Mucosa of descending colon (tissue), 3 donors: ENCODE measurements around the gene AZU1. TPM values are rescaled to one million over a fixed set of nuclear protein-coding genes. Genes with fewer than 3 reads are reported as not detected.

ENCODE experiments used
- ATAC-seq: fragments of 200-7000 bp; cut with Tn5 transposase; one replicate; pipeline ENCODE4 v1.9.1; 2020; ENCODE audit warnings: mild to moderate bottlenecking, moderate library complexity
- DNase-seq, 3 donors: peaks; one replicate each; pipeline ENCODE4 v3.0.0-alpha.2; 2020
- H3K36me3 ChIP-seq: fragments of 200-600 bp; one replicate; pipeline ENCODE4 v1.8.0; 2021; ENCODE audit warnings: low read depth, mild to moderate bottlenecking
- H3K4me1 ChIP-seq: fragments of 200-600 bp; one replicate; pipeline ENCODE4 v1.8.0; 2021; ENCODE audit warnings: low read depth, mild to moderate bottlenecking
- H3K4me3 ChIP-seq: fragments of 200-600 bp; one replicate; pipeline ENCODE4 v1.8.0; 2021; ENCODE audit warnings: mild to moderate bottlenecking
- H3K9me3 ChIP-seq: fragments of 200-600 bp; one replicate; pipeline ENCODE4 v1.8.0; 2021; ENCODE audit warnings: mild to moderate bottlenecking
- intact Hi-C, 2 donors: fragments of 100-400 bp; cut with DNase I in 1 of 2; cut with micrococcal nuclease in 1 of 2; formaldehyde crosslinking; loops; one replicate each; pipeline versions ENCODE4 v1.11.0 to v1.11.1; 2022; cut with DNase I, micrococcal nuclease
- total RNA-seq, 3 donors: library from RNA; stranded (reverse); fragmentation: NEBNext Ultra II Directional in 2 of 3; extraction: Animal tissue kit (Norgen Biotek cat#: 25700) in 2 of 3; gene quantifications; one replicate each; pipeline versions ENCODE4 v1.2.1 to v1.2.4, GENCODE V29; 2021 to 2023
- TF ChIP-seq, protein P1 (sequence below): fragments of 200-600 bp; IDR thresholded peaks from one replicate; pipeline ENCODE4 v1.8.0; 2022; ENCODE audit warnings: antibody characterized with exemption, mild to moderate bottlenecking
- donor health status: DM: no; HTN: no; CAD: no; lungs with moderate emphysema.
- donor health status: DM: no; HTN: no; CAD: no.
- donor health status: DM: no; HTN: yes; CAD: no.

Gene AZU1
- total RNA-seq, 3 donors from 2014 or later, result 0.25 TPM; not detected in 2

- TF ChIP-seq, protein P1, sequence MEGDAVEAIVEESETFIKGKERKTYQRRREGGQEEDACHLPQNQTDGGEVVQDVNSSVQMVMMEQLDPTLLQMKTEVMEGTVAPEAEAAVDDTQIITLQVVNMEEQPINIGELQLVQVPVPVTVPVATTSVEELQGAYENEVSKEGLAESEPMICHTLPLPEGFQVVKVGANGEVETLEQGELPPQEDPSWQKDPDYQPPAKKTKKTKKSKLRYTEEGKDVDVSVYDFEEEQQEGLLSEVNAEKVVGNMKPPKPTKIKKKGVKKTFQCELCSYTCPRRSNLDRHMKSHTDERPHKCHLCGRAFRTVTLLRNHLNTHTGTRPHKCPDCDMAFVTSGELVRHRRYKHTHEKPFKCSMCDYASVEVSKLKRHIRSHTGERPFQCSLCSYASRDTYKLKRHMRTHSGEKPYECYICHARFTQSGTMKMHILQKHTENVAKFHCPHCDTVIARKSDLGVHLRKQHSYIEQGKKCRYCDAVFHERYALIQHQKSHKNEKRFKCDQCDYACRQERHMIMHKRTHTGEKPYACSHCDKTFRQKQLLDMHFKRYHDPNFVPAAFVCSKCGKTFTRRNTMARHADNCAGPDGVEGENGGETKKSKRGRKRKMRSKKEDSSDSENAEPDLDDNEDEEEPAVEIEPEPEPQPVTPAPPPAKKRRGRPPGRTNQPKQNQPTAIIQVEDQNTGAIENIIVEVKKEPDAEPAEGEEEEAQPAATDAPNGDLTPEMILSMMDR, result no peak
- H3K4me3 ChIP-seq, result no peak overlapping the region
- ATAC-seq (peak; percentile 22), DNase-seq (peak in 1 of 3 donors; percentile 55)
- H3K9me3 ChIP-seq, result no peaks in the 10 kb centered on the region
- H3K36me3 ChIP-seq, result no peaks in the 10 kb centered on the region
- intact Hi-C loops, result no loop called here
- peaks cover 10% of the 10 kb centered on the region for H3K4me1 ChIP-seq
These were observed 44.0 kb downstream of the AZU1 start for GRCh38 chr19:871446-872265.

GRCh38 chr19:872266-872951, 44.8 kb downstream of the AZU1 start:
- TF ChIP-seq, protein P1, result no peak
- no peak overlapping the region for H3K4me3 ChIP-seq
- H3K4me1 ChIP-seq, result peaks cover 10% of the 10 kb centered on the region
- H3K9me3 ChIP-seq, result no peaks in the 10 kb centered on the region
- DNase-seq, result peak; percentile 90 to 94 (median 93)
- H3K36me3 ChIP-seq, result no peaks in the 10 kb centered on the region
- intact Hi-C loops, result no loop called here
- peak; percentile 84 for ATAC-seq

DNA sequence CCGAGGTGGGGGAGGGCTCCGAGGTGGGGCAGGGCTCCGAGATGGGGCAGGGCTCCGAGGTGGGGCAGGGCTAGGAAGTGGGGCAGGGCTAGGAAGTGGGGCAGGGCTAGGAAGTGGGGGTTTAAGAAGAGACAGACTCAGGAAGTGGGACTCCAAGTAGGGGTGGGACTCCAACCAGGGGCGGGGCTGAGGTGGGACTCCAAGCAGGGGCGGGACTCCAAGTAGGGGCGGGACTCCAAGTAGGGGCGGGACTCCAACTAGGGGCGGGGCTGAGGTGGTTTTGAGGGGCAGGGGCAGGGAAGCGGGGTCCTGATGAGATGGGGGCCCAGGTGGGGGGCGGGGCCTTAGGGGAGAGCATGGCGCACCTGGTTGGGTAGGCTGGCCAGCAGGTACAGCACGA, 45.4 kb downstream of the AZU1 start:
- no peak overlapping the region for H3K4me3 ChIP-seq
- DNase-seq (peak; percentile 77 to 88 (median 79)), ATAC-seq (peak; percentile 69)
- H3K36me3 ChIP-seq, result no peaks in the 10 kb centered on the region
- TF ChIP-seq, protein P1, result no peak
- peaks cover 10% of the 10 kb centered on the region for H3K4me1 ChIP-seq
- H3K9me3 ChIP-seq, result no peaks in the 10 kb centered on the region
- intact Hi-C loops, result no loop called here

- Histone ChIP-seq H3K4me3 (no peak overlapping the region), H3K36me3 (no peaks in the 10 kb centered on the region), H3K9me3 (no peaks in the 10 kb centered on the region), H3K4me1 (peaks cover 10% of the 10 kb centered on the region)
- no peak for ATAC-seq
- DNase-seq, result peak in 1 of 3 donors; percentile 53
- intact Hi-C loops, result no loop called here
- TF ChIP-seq, protein P1, result no peak
These were observed 46.0 kb downstream of the AZU1 start for GRCh38 chr19:873561-874041.

DNA sequence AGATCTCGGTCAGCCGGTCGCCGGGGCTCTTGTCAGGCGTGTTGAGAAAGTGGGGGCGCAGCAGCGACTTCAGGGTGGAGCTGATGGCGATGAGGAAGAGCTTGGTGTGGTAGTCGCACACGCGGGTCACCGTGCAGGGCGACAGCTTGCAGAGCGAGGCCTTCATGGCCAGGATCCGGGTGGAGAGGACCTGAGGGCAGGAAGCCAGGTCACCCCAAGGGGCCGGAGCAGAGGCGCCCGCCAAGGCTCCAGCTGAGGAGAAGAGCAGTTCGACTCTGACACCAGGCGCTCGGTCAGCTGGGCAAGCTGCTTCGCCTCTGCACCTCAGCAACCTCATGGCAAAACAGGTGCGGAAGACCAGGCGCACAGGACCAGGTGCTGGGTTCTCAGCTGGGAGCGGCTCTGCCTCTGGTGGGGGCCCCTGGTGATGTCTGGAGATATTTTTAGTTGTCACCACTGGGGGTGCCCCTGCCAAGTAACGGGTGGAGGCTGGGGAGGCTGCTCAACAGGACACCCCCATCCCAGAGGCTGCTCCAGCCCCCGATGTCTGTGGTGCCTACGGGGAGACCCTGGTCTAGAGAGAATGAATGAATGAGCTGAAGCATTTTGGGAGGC, 47.7 kb downstream of the AZU1 start:
- intact Hi-C loops, result no loop called here
- TF ChIP-seq, protein P1, result no peak

More for the DNA sequence above, 47.7 kb downstream of the AZU1 start:
- Histone ChIP-seq H3K4me3 (no peak overlapping the region), H3K36me3 (no peaks in the 10 kb centered on the region), H3K4me1 (peaks cover 10% of the 10 kb centered on the region), H3K9me3 (no peaks in the 10 kb centered on the region)
- DNase-seq (no peak), ATAC-seq (no peak)
